ENCODE results near the gene EFL1.

DNA sequence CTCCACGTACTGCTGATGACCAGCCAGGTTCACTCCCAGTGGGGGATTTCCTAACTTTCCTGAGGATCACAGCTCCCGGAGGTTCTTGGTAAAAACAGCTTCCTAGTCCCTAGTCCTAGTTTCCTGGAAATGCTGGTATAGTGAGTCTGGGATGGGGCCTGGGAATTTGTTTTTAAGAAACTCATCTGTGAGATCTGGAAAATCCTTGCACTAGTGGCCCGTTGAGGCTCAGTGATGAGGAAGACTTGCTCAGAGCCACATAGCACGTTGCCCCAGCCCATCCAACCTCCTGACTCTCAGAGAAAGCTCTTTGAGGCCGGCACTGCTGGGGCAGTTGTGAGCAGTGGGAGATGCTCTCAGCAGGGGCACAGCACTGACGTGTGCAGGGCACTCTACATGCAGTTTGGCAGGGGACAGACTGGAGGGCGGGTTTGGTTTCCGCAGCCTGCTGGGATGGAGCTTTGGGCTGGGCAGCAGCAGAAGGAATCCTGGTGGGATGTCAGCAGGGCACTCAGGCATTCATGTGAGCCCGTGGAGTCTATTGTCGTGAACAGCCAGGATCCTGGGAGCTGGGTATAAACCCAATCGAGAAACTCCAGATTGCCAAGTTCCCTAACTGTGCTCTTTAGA, 31.6 kb upstream of the EFL1 start:
- TF ChIP-seq, protein P1, sequence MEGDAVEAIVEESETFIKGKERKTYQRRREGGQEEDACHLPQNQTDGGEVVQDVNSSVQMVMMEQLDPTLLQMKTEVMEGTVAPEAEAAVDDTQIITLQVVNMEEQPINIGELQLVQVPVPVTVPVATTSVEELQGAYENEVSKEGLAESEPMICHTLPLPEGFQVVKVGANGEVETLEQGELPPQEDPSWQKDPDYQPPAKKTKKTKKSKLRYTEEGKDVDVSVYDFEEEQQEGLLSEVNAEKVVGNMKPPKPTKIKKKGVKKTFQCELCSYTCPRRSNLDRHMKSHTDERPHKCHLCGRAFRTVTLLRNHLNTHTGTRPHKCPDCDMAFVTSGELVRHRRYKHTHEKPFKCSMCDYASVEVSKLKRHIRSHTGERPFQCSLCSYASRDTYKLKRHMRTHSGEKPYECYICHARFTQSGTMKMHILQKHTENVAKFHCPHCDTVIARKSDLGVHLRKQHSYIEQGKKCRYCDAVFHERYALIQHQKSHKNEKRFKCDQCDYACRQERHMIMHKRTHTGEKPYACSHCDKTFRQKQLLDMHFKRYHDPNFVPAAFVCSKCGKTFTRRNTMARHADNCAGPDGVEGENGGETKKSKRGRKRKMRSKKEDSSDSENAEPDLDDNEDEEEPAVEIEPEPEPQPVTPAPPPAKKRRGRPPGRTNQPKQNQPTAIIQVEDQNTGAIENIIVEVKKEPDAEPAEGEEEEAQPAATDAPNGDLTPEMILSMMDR (conservative IDR thresholded peaks at IDR 0.05; ENCODE audit: low read depth in 2 of 2) = no peak
- no peak for TF ChIP-seq EZH2 (IDR thresholded peaks at IDR 0.05; ENCODE audit: low read depth, unreplicated experiment)
- no peak for TF ChIP-seq POLR2AphosphoS5 (IDR thresholded peaks at IDR 0.05; ENCODE audit: low read depth)

Data from GM23338 (cell line).